CD4-positive, alpha-beta T cell (primary cell): Measurements from ENCODE around the gene EXOSC10. TPM values are rescaled to one million over a fixed set of nuclear protein-coding genes. Genes with fewer than 3 reads are reported as not detected.

Experiments
- ATAC-seq: fragments of 200-7000 bp; cut with Tn5 transposase; one replicate; pipeline ENCODE4 v1.10.0; 2022; ENCODE audit warnings: mild to moderate bottlenecking; ENCODE audit not compliant: poor library complexity
- CTCF ChIA-PET: fragments of 350-600 bp; sonication (Branson Sonifier 250); formaldehyde crosslinking; loops from one replicate; lab custom pipeline; 2021; ENCODE audit warnings: antibody characterized with exemption, inconsistent platforms; lab: Charles Lee
- POLR2A ChIA-PET: fragments of 350-600 bp; sonication (Branson Sonifier 250); formaldehyde crosslinking; loops from one replicate; lab custom pipeline; 2021; ENCODE audit warnings: antibody characterized with exemption, inconsistent platforms; lab: Charles Lee
- DNase-seq, 14 experiments: peaks; one replicate each; pipeline ENCODE4 v3.0.0-alpha.2; 2013 to 2020; ENCODE audit warnings: mixed read lengths in 2 of 14
- H3K27ac ChIP-seq, 2 donors: one replicate each; pipeline versions ENCODE4 v1.5.1 to v1.7.0; 2013; ENCODE audit warnings: low read length in 2 of 2, low read depth in 1 of 2, mild to moderate bottlenecking in 1 of 2
- H3K27me3 ChIP-seq, 2 experiments: 1 replicate in 1 of 2; 2 replicates in 1 of 2; pipeline versions ENCODE4 v1.6.1 to v1.7.0; 2013; ENCODE audit warnings: low read length in 2 of 2, control low read depth in 1 of 2, mild to moderate bottlenecking in 1 of 2, moderate library complexity in 1 of 2; ENCODE audit not compliant: insufficient read depth in 2 of 2, control insufficient read depth in 1 of 2
- H3K36me3 ChIP-seq: one replicate; pipeline ENCODE4 v1.6.1; 2013; ENCODE audit warnings: low read length, control low read depth; ENCODE audit not compliant: insufficient read depth
- H3K4me1 ChIP-seq: one replicate; pipeline ENCODE4 v1.6.1; 2013; ENCODE audit warnings: low read length, control low read depth; ENCODE audit not compliant: insufficient read depth
- H3K4me3 ChIP-seq: one replicate; pipeline ENCODE4 v1.5.1; 2013; ENCODE audit warnings: mild to moderate bottlenecking, low read length, moderate library complexity
- H3K9me3 ChIP-seq, 2 experiments: 1 replicate in 1 of 2; 2 replicates in 1 of 2; pipeline versions ENCODE4 v1.6.1 to v1.7.0; 2013; ENCODE audit warnings: low read length in 2 of 2, mild to moderate bottlenecking in 2 of 2, control low read depth in 1 of 2, moderate library complexity in 1 of 2; ENCODE audit not compliant: control insufficient read depth in 1 of 2, insufficient read depth in 1 of 2
- H3K27ac Mint-ChIP-seq: one replicate; pipeline ENCODE4 v1.8.0; 2020; ENCODE audit warnings: mixed read lengths
- H3K27me3 Mint-ChIP-seq: one replicate; pipeline ENCODE4 v1.8.0; 2021; ENCODE audit warnings: mixed read lengths
- H3K36me3 Mint-ChIP-seq: one replicate; pipeline ENCODE4 v1.8.0; 2021; ENCODE audit warnings: low read depth, mixed read lengths
- H3K4me1 Mint-ChIP-seq: one replicate; pipeline ENCODE4 v1.8.0; 2021; ENCODE audit warnings: low read depth, mixed read lengths
- H3K4me3 Mint-ChIP-seq: one replicate; pipeline ENCODE4 v1.8.0; 2020; ENCODE audit warnings: mild to moderate bottlenecking, mixed read lengths
- H3K9me3 Mint-ChIP-seq: one replicate; pipeline ENCODE4 v1.8.0; 2020; ENCODE audit warnings: mixed read lengths
- CTCF ChIP-seq: fragments of 200-600 bp; IDR thresholded peaks from one replicate; pipeline ENCODE4 v1.8.0; 2022; ENCODE audit warnings: antibody characterized with exemption, mild to moderate bottlenecking
- intact Hi-C, 2 experiments: fragments of 100-400 bp; cut with DNase I in 1 of 2; cut with micrococcal nuclease in 1 of 2; formaldehyde crosslinking; loops; one replicate each; pipeline versions ENCODE4 v1.15.1 to v1.9.0; 2023 to 2025; cut with DNase I, micrococcal nuclease
- total RNA-seq, 174 experiments: library from RNA in 2 of 174; stranded (reverse) in 2 of 174; gene quantifications; one replicate each; pipeline ENCODE4 v1.2.3 and lab custom pipeline; 2021 to 2026

The EXOSC10 gene
- total RNA-seq, 2 experiments from 2014 or later, result 81.6 to 89.0 TPM

GRCh38 chr1:11044849-11045427 lies 54.7 kb downstream of the EXOSC10 start:
- intact Hi-C loops, result no loop called here
- ChIA-PET POLR2A (no interaction called here), CTCF (no interaction called here)
- Mint-ChIP-seq H3K27ac (no peak overlapping the region), H3K9me3 (no peaks in the 10 kb centered on the region), H3K27me3 (no peaks in the 10 kb centered on the region), H3K4me1 (no peaks in the 10 kb centered on the region), H3K4me3 (no peak overlapping the region), H3K36me3 (no peaks in the 10 kb centered on the region)
- no peak overlapping the region for H3K27ac ChIP-seq
- DNase-seq (no peak), ATAC-seq (no peak)
- no peaks in the 10 kb centered on the region for H3K4me1 ChIP-seq
- H3K4me3 ChIP-seq, result no peak overlapping the region
- H3K27me3 ChIP-seq, result no peaks in the 10 kb centered on the region
- no peaks in the 10 kb centered on the region for H3K36me3 ChIP-seq
- no peaks in the 10 kb centered on the region for H3K9me3 ChIP-seq
- TF ChIP-seq CTCF, result no peak

GRCh38 chr1:11044086-11044848 lies 55.4 kb downstream of the EXOSC10 start:
- H3K27ac Mint-ChIP-seq, result no peak overlapping the region
- Histone ChIP-seq H3K27me3 (peaks cover under 1 to 5% of the 10 kb centered on the region in 2 experiments), H3K36me3 (no peaks in the 10 kb centered on the region), H3K4me1 (no peaks in the 10 kb centered on the region), H3K4me3 (no peak overlapping the region), H3K27ac (no peak overlapping the region), H3K9me3 (no peaks in the 10 kb centered on the region)
- TF ChIP-seq CTCF, result no peak
- DNase-seq, result no peak
- no peaks in the 10 kb centered on the region for H3K4me1 Mint-ChIP-seq
- intact Hi-C loops, result no loop called here
- CTCF ChIA-PET, result no interaction called here
- no peaks in the 10 kb centered on the region for H3K36me3 Mint-ChIP-seq
- no peak overlapping the region for H3K4me3 Mint-ChIP-seq
- no peaks in the 10 kb centered on the region for H3K9me3 Mint-ChIP-seq
- no peak for ATAC-seq
- POLR2A ChIA-PET, result no interaction called here
- H3K27me3 Mint-ChIP-seq, result no peaks in the 10 kb centered on the region

GRCh38 chr1:11042995-11043874 lies 56.4 kb downstream of the EXOSC10 start:
- intact Hi-C loops, result no loop called here
- no peak overlapping the region for H3K27ac Mint-ChIP-seq
- POLR2A ChIA-PET, result no interaction called here
- no peaks in the 10 kb centered on the region for H3K9me3 Mint-ChIP-seq
- H3K4me3 ChIP-seq, result no peak overlapping the region
- DNase-seq, result no peak
- peaks cover 2 to 5% of the 10 kb centered on the region in 2 experiments for H3K27me3 ChIP-seq
- CTCF ChIA-PET, result no interaction called here
- H3K27ac ChIP-seq, result no peak overlapping the region
- H3K4me1 ChIP-seq, result no peaks in the 10 kb centered on the region
- no peaks in the 10 kb centered on the region for H3K36me3 Mint-ChIP-seq
- H3K4me3 Mint-ChIP-seq, result no peak overlapping the region
- no peaks in the 10 kb centered on the region for H3K27me3 Mint-ChIP-seq
- no peaks in the 10 kb centered on the region for H3K36me3 ChIP-seq
- TF ChIP-seq CTCF, result no peak
- H3K9me3 ChIP-seq, result no peaks in the 10 kb centered on the region
- H3K4me1 Mint-ChIP-seq, result no peaks in the 10 kb centered on the region
- no peak for ATAC-seq
